Brain microvascular endothelial cell (primary cell): Measurements from ENCODE around the gene ARHGEF4.

Source experiments
- DNase-seq: peaks from one replicate; pipeline ENCODE4 v3.0.0-alpha.2; 2020
- H3K27ac ChIP-seq: fragments of 250-450 bp; sonication (Bioruptor Pico); 2 replicates; pipeline ENCODE4 v1.5.1; 2020; ENCODE audit warnings: mild to moderate bottlenecking, moderate library complexity
- H3K27me3 ChIP-seq: fragments of 250-450 bp; sonication (Bioruptor Pico); replicated peaks from 2 replicates; pipeline ENCODE4 v1.5.1; 2020; ENCODE audit warnings: mild to moderate bottlenecking
- H3K36me3 ChIP-seq: fragments of 250-450 bp; sonication (Bioruptor Pico); replicated peaks from 2 replicates; pipeline ENCODE4 v1.5.1; 2020; ENCODE audit warnings: mild to moderate bottlenecking
- H3K4me3 ChIP-seq: 2 replicates; pipeline ENCODE4 v1.5.1; 2011; ENCODE audit warnings: low read depth, mild to moderate bottlenecking, control low read depth, low read length, moderate library complexity
- in situ Hi-C: cut with HindIII; loops from 2 replicates; pipeline ENCODE4 v1.10.0; 2017; ENCODE audit warnings: low sequenced_read_pairs, low pct_ligation_motif_present
- TF ChIP-seq, protein P1 (sequence below): IDR thresholded peaks from 2 replicates; pipeline ENCODE4 v1.5.1; 2011; ENCODE audit warnings: low read depth, mild to moderate bottlenecking, moderate library complexity, low read length, control low read depth, inconsistent platforms; ENCODE audit errors: missing control alignments

Gene ARHGEF4

DNA sequence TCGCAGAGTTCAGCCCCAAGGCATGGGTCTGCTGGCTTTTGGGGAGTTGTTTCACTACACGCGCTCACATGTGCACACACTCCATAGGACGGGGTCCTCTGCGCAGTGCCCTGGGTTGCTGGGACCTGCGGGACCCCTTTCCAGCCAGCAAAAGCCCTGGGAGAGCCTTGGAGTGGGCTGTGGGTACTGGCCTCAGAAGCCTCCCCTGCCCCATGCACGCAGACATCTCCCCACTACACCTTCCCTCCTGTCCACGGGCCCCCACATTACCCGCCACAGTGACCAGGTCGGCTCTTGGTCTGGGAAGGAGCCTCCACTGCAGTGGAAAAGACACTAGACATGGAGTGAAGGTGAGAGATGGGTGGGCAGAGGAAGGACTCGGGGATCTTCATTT lies 208.0 kb downstream of the ARHGEF4 start:
- Histone ChIP-seq H3K27ac (no peak overlapping the region), H3K27me3 (peaks cover 5% of the 10 kb centered on the region), H3K4me3 (no peak overlapping the region), H3K36me3 (peaks cover 29% of the 10 kb centered on the region)
- TF ChIP-seq, protein P1, sequence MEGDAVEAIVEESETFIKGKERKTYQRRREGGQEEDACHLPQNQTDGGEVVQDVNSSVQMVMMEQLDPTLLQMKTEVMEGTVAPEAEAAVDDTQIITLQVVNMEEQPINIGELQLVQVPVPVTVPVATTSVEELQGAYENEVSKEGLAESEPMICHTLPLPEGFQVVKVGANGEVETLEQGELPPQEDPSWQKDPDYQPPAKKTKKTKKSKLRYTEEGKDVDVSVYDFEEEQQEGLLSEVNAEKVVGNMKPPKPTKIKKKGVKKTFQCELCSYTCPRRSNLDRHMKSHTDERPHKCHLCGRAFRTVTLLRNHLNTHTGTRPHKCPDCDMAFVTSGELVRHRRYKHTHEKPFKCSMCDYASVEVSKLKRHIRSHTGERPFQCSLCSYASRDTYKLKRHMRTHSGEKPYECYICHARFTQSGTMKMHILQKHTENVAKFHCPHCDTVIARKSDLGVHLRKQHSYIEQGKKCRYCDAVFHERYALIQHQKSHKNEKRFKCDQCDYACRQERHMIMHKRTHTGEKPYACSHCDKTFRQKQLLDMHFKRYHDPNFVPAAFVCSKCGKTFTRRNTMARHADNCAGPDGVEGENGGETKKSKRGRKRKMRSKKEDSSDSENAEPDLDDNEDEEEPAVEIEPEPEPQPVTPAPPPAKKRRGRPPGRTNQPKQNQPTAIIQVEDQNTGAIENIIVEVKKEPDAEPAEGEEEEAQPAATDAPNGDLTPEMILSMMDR, result no peak
- in situ Hi-C loops, result no loop called here
- no peak for DNase-seq

DNA sequence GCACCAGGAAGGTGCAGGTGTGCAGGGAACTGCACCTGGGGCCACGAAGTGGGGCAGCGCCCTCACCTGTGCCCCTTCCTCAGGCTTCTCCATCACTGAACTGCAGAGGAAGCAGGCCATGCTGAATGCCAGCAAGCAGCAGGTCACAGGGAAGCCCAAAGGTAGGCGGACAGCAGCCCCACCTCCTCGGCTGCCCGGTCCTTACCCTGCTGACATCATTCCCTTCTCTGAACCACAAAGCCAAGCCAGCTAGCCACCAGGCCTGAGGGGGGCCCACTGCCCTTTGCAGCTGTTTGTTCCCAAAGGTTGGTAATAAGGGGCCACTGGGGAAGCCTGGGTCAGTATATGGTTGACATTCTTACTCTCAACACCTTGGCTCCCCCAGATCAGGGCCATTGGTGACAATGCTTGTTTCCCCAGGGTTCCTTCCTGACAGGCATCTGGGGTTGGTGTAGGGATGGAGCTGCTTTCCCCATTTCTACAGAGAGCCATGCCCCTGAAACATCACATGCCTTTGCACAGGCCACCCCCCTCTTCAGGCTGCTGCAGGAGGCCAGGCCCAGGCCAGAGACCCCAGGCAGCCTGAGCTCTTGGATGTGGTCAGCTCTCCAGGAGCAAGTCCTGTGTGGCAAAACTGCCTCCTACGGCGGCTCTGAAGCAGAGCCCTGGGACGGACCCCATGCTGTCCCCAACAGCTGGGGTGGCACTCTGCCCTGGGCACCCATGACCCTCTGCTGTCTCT lies 208.7 kb downstream of the ARHGEF4 start:
- Histone ChIP-seq H3K4me3 (no peak overlapping the region), H3K27me3 (no peaks in the 10 kb centered on the region), H3K27ac (no peak overlapping the region), H3K36me3 (peaks cover 32% of the 10 kb centered on the region)
- TF ChIP-seq, protein P1, result no peak
- in situ Hi-C loops, result no loop called here
- no peak for DNase-seq

- DNase-seq, result no peak
- in situ Hi-C loops, result no loop called here
- H3K27me3 ChIP-seq, result no peaks in the 10 kb centered on the region
- peaks cover 37% of the 10 kb centered on the region for H3K36me3 ChIP-seq
- H3K4me3 ChIP-seq, result no peak overlapping the region
- TF ChIP-seq, protein P1, result no peak
- H3K27ac ChIP-seq, result no peak overlapping the region
These were observed 209.6 kb downstream of the ARHGEF4 start for GRCh38 chr2:131046028-131046917.

- TF ChIP-seq, protein P1, result no peak
- DNase-seq, result no peak
- no peak overlapping the region for H3K27ac ChIP-seq
- H3K4me3 ChIP-seq, result no peak overlapping the region
- no peaks in the 10 kb centered on the region for H3K27me3 ChIP-seq
- H3K36me3 ChIP-seq, result peaks cover 43% of the 10 kb centered on the region
- in situ Hi-C loops, result no loop called here
These were observed 210.4 kb downstream of the ARHGEF4 start for GRCh38 chr2:131046918-131047652.

GRCh38 chr2:131047920-131048560 lies 211.3 kb downstream of the ARHGEF4 start:
- Histone ChIP-seq H3K27me3 (no peaks in the 10 kb centered on the region), H3K36me3 (peaks cover 53% of the 10 kb centered on the region), H3K27ac (no peak overlapping the region), H3K4me3 (no peak overlapping the region)
- in situ Hi-C loops, result no loop called here
- TF ChIP-seq, protein P1, result no peak
- no peak for DNase-seq
